H1 (cell line): ENCODE results near the gene INSYN2A. TPM values are rescaled to one million over a fixed set of nuclear protein-coding genes. Genes with fewer than 3 reads are reported as not detected.

Source experiments
- CTCF ChIA-PET: fragments of 300-600 bp; sonication (Branson Sonifier 250); formaldehyde crosslinking; loops from one replicate; lab custom pipeline; 2021; ENCODE audit not compliant: partially characterized antibody; lab: Charles Lee
- POLR2A ChIA-PET: fragments of 300-600 bp; sonication (Branson Sonifier 250); formaldehyde crosslinking; loops from one replicate; lab custom pipeline; 2021; ENCODE audit warnings: inconsistent platforms; ENCODE audit not compliant: partially characterized antibody; lab: Charles Lee
- DNase-seq, 2 experiments: peaks; one replicate each; pipeline versions ENCODE4 v3.0.0 to v3.0.0-alpha.2; 2010 to 2022; ENCODE audit warnings: low spot score in 2 of 2, low read depth in 1 of 2, mixed read lengths in 1 of 2
- FAIRE-seq: peaks from 2 replicates; lab custom pipeline; 2011; peaks lifted over from hg19 to GRCh38; lab: Jason Lieb, UNC
- H2AFZ ChIP-seq: 2 replicates; pipeline ENCODE4 v1.8.1; 2012; ENCODE audit warnings: low read length, inconsistent platforms
- H2AK5ac ChIP-seq: 2 replicates; pipeline ENCODE4 v1.6.1; 2013; ENCODE audit warnings: low read depth, low read length
- H2BK120ac ChIP-seq: replicated peaks from 2 replicates; pipeline ENCODE3; 2013; ENCODE audit warnings: low read depth, low read length, inconsistent platforms
- H2BK12ac ChIP-seq: 2 replicates; pipeline ENCODE4 v1.6.1; 2013; ENCODE audit warnings: low read depth, low read length
- H2BK15ac ChIP-seq: 2 replicates; pipeline ENCODE4 v1.6.1; 2013; ENCODE audit warnings: low read length
- H2BK20ac ChIP-seq: 2 replicates; pipeline ENCODE4 v1.6.1; 2013; ENCODE audit warnings: low read length
- H2BK5ac ChIP-seq: 2 replicates; pipeline ENCODE4 v1.6.1; 2013; ENCODE audit warnings: low read depth, low read length
- H3K14ac ChIP-seq: 2 replicates; pipeline ENCODE4 v1.6.1; 2013; ENCODE audit warnings: inconsistent platforms; ENCODE audit not compliant: insufficient read length
- H3K18ac ChIP-seq: 2 replicates; pipeline ENCODE4 v1.6.1; 2013; ENCODE audit warnings: low read length; ENCODE audit errors: extremely low read depth
- H3K23ac ChIP-seq: 2 replicates; pipeline ENCODE4 v1.6.1; 2013; ENCODE audit warnings: inconsistent platforms; ENCODE audit not compliant: insufficient read length
- H3K23me2 ChIP-seq: 2 replicates; pipeline ENCODE4 v1.6.1; 2013; ENCODE audit warnings: low read depth, low read length
- H3K27ac ChIP-seq: 2 replicates; pipeline ENCODE4 v1.6.1; 2011; ENCODE audit warnings: low read depth, low read length, inconsistent platforms
- H3K27me3 ChIP-seq, 4 experiments: replicated peaks in 1 of 4; 1 replicate in 1 of 4; 2 replicates in 3 of 4; pipeline versions ENCODE4 v1.6.1 to v1.8.1; 2011 to 2013; ENCODE audit warnings: low read length in 3 of 4, mild to moderate bottlenecking in 3 of 4, inconsistent platforms in 2 of 4, mixed read lengths in 2 of 4, moderate library complexity in 1 of 4; ENCODE audit not compliant: control insufficient read depth in 3 of 4, insufficient read depth in 3 of 4; ENCODE audit errors: extremely low read depth in 1 of 4
- H3K36me3 ChIP-seq, 4 experiments: 2 replicates each; pipeline versions ENCODE4 v1.6.1 to v1.8.1; 2011 to 2013; ENCODE audit warnings: mild to moderate bottlenecking in 4 of 4, low read length in 3 of 4, moderate library complexity in 2 of 4, control low read depth in 1 of 4, inconsistent platforms in 1 of 4; ENCODE audit not compliant: insufficient read depth in 4 of 4, control insufficient read depth in 2 of 4
- H3K4ac ChIP-seq: replicated peaks from 2 replicates; pipeline ENCODE3; 2013; ENCODE audit warnings: low read length, low read depth, mixed read lengths, inconsistent platforms; ENCODE audit not compliant: insufficient read length
- H3K4me1 ChIP-seq, 4 experiments: replicated peaks in 1 of 4; 1 replicate in 1 of 4; 2 replicates in 3 of 4; pipeline versions ENCODE4 v1.6.1 to v1.8.1; 2011 to 2013; ENCODE audit warnings: low read length in 3 of 4, inconsistent platforms in 2 of 4, mixed read lengths in 1 of 4; ENCODE audit not compliant: insufficient read depth in 4 of 4, control insufficient read depth in 3 of 4
- H3K4me2 ChIP-seq, 2 experiments: 2 replicates each; pipeline versions ENCODE4 v1.6.1 to v1.8.1; 2011 to 2013; ENCODE audit warnings: low read depth in 2 of 2, low read length in 2 of 2, control low read depth in 1 of 2, inconsistent platforms in 1 of 2, mild to moderate bottlenecking in 1 of 2; ENCODE audit not compliant: insufficient read depth in 1 of 2
- H3K4me3 ChIP-seq, 4 experiments: fragments of 200-600, 300-600 bp in 1 of 4; sonication (generic), shearing (Covaris generic), sonication (Bioruptor Twin) in 1 of 4; 2 replicates each; pipeline versions ENCODE4 v1.5.1 to v1.8.1; 2011 to 2016; ENCODE audit warnings: low read length in 4 of 4, low read depth in 3 of 4, control low read depth in 2 of 4, inconsistent platforms in 2 of 4, mild to moderate bottlenecking in 2 of 4, mixed read lengths in 1 of 4, moderate library complexity in 1 of 4; ENCODE audit not compliant: insufficient read depth in 2 of 4; ENCODE audit errors: extremely low read depth in 1 of 4
- H3K56ac ChIP-seq: replicated peaks from 2 replicates; pipeline ENCODE3; 2013; ENCODE audit warnings: low read depth, mild to moderate bottlenecking, mixed read lengths, low read length, inconsistent platforms; ENCODE audit not compliant: insufficient read length
- H3K79me1 ChIP-seq: 2 replicates; pipeline ENCODE4 v1.6.1; 2013; ENCODE audit warnings: low read depth, low read length, control low read depth
- H3K79me2 ChIP-seq, 2 experiments: 2 replicates each; pipeline versions ENCODE4 v1.6.1 to v1.8.1; 2012 to 2013; ENCODE audit warnings: low read length in 2 of 2, mild to moderate bottlenecking in 2 of 2, inconsistent platforms in 1 of 2; ENCODE audit not compliant: insufficient read depth in 2 of 2, control insufficient read depth in 1 of 2
- H3K9ac ChIP-seq, 4 experiments: replicated peaks in 1 of 4; 1 replicate in 1 of 4; 2 replicates in 3 of 4; pipeline versions ENCODE4 v1.6.1 to v1.8.1; 2011 to 2013; ENCODE audit warnings: low read depth in 3 of 4, low read length in 3 of 4, control low read depth in 2 of 4, mild to moderate bottlenecking in 2 of 4, moderate library complexity in 2 of 4, inconsistent platforms in 1 of 4; ENCODE audit errors: extremely low read depth in 1 of 4
- H3K9me3 ChIP-seq, 2 experiments: 2 replicates each; pipeline versions ENCODE4 v1.6.1 to v1.8.1; 2012 to 2013; ENCODE audit warnings: mild to moderate bottlenecking in 2 of 2, moderate library complexity in 2 of 2, control low read depth in 1 of 2, inconsistent platforms in 1 of 2, low read depth in 1 of 2, low read length in 1 of 2, mixed read lengths in 1 of 2; ENCODE audit not compliant: insufficient read depth in 2 of 2
- H4K20me1 ChIP-seq, 2 experiments: replicated peaks in 1 of 2; 2 replicates each; pipeline versions ENCODE3 to v1.8.1; 2011 to 2013; ENCODE audit warnings: inconsistent platforms in 2 of 2, low read length in 2 of 2, mild to moderate bottlenecking in 1 of 2; ENCODE audit not compliant: insufficient read depth in 2 of 2, control insufficient read depth in 1 of 2
- H4K5ac ChIP-seq: 2 replicates; pipeline ENCODE4 v1.6.1; 2013; ENCODE audit warnings: low read length, low read depth, mixed read lengths, inconsistent platforms; ENCODE audit not compliant: insufficient read length
- H4K8ac ChIP-seq: 2 replicates; pipeline ENCODE4 v1.8.0; 2013; ENCODE audit warnings: mild to moderate bottlenecking, moderate library complexity, low read length, inconsistent platforms; ENCODE audit not compliant: insufficient read depth; ENCODE audit errors: extremely low read depth
- H4K91ac ChIP-seq: replicated peaks from 2 replicates; pipeline ENCODE3; 2013; ENCODE audit warnings: low read length, mixed read lengths, inconsistent platforms; ENCODE audit not compliant: insufficient read length
- BCL11A ChIP-seq, 2 experiments: IDR thresholded peaks; one replicate each; pipeline ENCODE4 v1.6.1; 2011; ENCODE audit warnings: low read depth in 2 of 2, low read length in 2 of 2, mild to moderate bottlenecking in 2 of 2
- CEBPB ChIP-seq: IDR thresholded peaks from 2 replicates; pipeline ENCODE4 v1.6.1; 2012; ENCODE audit warnings: low read depth, low read length
- E2F6 ChIP-seq: IDR thresholded peaks from 2 replicates; pipeline ENCODE4 v1.6.1; 2012; ENCODE audit warnings: inconsistent platforms
- EGR1 ChIP-seq: IDR thresholded peaks from 2 replicates; pipeline ENCODE4 v1.6.1; 2011; ENCODE audit warnings: low read depth, low read length, borderline replicate concordance
- GTF2F1 ChIP-seq: IDR thresholded peaks from 2 replicates; pipeline ENCODE4 v1.6.1; 2012; ENCODE audit warnings: low read depth, low read length, improper control_type of control experiment, borderline replicate concordance
- KDM1A ChIP-seq: fragments of 200-600, 300-600 bp; sonication (generic); IDR thresholded peaks from 2 replicates; pipeline ENCODE4 v1.7.1; 2016; ENCODE audit warnings: mild to moderate bottlenecking, low read length, borderline replicate concordance
- KDM5A ChIP-seq: fragments of 200-600 bp; IDR thresholded peaks from 2 replicates; pipeline ENCODE4 v1.7.1; 2012; ENCODE audit warnings: mild to moderate bottlenecking, low read length, inconsistent platforms, mixed read lengths
- MAFK ChIP-seq: IDR thresholded peaks from 2 replicates; pipeline ENCODE4 v1.6.1; 2012; ENCODE audit warnings: low read depth, mild to moderate bottlenecking, improper control_type of control experiment, low read length
- RAD21 ChIP-seq, 2 experiments: IDR thresholded peaks in 1 of 2; conservative IDR thresholded peaks in 1 of 2; 2 replicates each; pipeline ENCODE4 v1.6.1; 2011; ENCODE audit warnings: low read depth in 2 of 2, low read length in 2 of 2, improper control_type of control experiment in 1 of 2, inconsistent platforms in 1 of 2, mild to moderate bottlenecking in 1 of 2, moderate library complexity in 1 of 2
- SIN3A ChIP-seq, 2 experiments: IDR thresholded peaks in 1 of 2; conservative IDR thresholded peaks in 1 of 2; 2 replicates each; pipeline ENCODE4 v1.6.1; 2011 to 2012; ENCODE audit warnings: low read length in 2 of 2, improper control_type of control experiment in 1 of 2, low read depth in 1 of 2, mild to moderate bottlenecking in 1 of 2
- SP1 ChIP-seq: IDR thresholded peaks from 2 replicates; pipeline ENCODE4 v1.6.1; 2011; ENCODE audit warnings: low read depth, low read length
- SRF ChIP-seq: IDR thresholded peaks from 2 replicates; pipeline ENCODE4 v1.6.1; 2011; ENCODE audit warnings: mild to moderate bottlenecking, low read depth, low read length, moderate library complexity
- TAF1 ChIP-seq: IDR thresholded peaks from 2 replicates; pipeline ENCODE4 v1.6.1; 2011; ENCODE audit warnings: mild to moderate bottlenecking, low read depth, low read length
- YY1 ChIP-seq: IDR thresholded peaks from 2 replicates; pipeline ENCODE4 v1.6.1; 2011; ENCODE audit warnings: low read depth, mild to moderate bottlenecking, low read length
- WGBS, 2 experiments: shearing (Covaris generic) in 1 of 2; methylation state at CpG; one replicate each; pipeline versions ENCODE4 v1.1.6 to v1.1.7; 2013 to 2015; ENCODE audit warnings: low lambda C conversion rate in 2 of 2, mixed read lengths in 2 of 2, inconsistent platforms in 1 of 2, low coverage in 1 of 2, missing lambda C conversion rate in 1 of 2; ENCODE audit not compliant: insufficient replicate concordance in 2 of 2, insufficient coverage in 1 of 2, insufficient read length in 1 of 2; ENCODE audit errors: extremely low coverage in 1 of 2, missing lambda C conversion rate in 1 of 2; 5-methylcytosine and 5-hydroxymethylcytosine counted together
- polyA plus RNA-seq, 7 experiments: library from polyadenylated mRNA; depleted of rRNA in 3 of 7; stranded (reverse) in 5 of 7; unstranded in 2 of 7; fragments of >200 nt in 5 of 7; fragments of 200-250 nt in 2 of 7; gene quantifications; 1 replicate in 5 of 7; 2 replicates in 1 of 7; 4 replicates in 1 of 7; pipeline versions ENCODE4 v1.2.1 to v1.2.3, GENCODE V29; 2011 to 2013; ENCODE audit warnings: missing spikeins in 2 of 7, mixed read lengths in 2 of 7
- total RNA-seq: library from RNA; stranded (reverse); fragmentation: NEBNext Ultra II Directional; extraction: Animal tissue kit (Norgen Biotek cat#: 25700); gene quantifications from 2 replicates; pipeline ENCODE4 v1.2.1, GENCODE V29; 2021

Gene INSYN2A
- total and polyA plus RNA-seq, 2 of the 8 experiments (the other 6 are each of a cell fraction or from before 2014, with no cell fraction given), result 0.11 to 0.19 TPM

GRCh38 chr10:127203067-127203466 lies 6.7 kb upstream of the INSYN2A start:
- H2BK120ac ChIP-seq, result no peak overlapping the region
- H2BK20ac ChIP-seq, result no peak overlapping the region
- H3K23ac ChIP-seq, result no peak overlapping the region
- H3K23me2 ChIP-seq, result no peaks in the 10 kb centered on the region
- H3K4me2 ChIP-seq, result no peak overlapping the region
- H4K91ac ChIP-seq, result no peak overlapping the region
- H3K56ac ChIP-seq, result no peak overlapping the region
- no peak overlapping the region for H2BK5ac ChIP-seq
- FAIRE-seq, result no peak
- peaks cover 0 to 2% of the 10 kb centered on the region in 2 experiments for H4K20me1 ChIP-seq
- 89% methylated on average over 7 of the region's 7 CpGs; no CpG with 5 or more reads in 1 of the 2 experiments for WGBS, 2 experiments
- H4K5ac ChIP-seq, result no peak overlapping the region
- H2AK5ac ChIP-seq, result no peak overlapping the region
- H3K4ac ChIP-seq, result no peak overlapping the region
- no peak overlapping the region for H3K9ac ChIP-seq
- no peak overlapping the region for H4K8ac ChIP-seq
- no peak overlapping the region for H2BK12ac ChIP-seq
- H3K27me3 ChIP-seq, result no peaks in the 10 kb centered on the region
- no peaks in the 10 kb centered on the region for H3K4me1 ChIP-seq
- H3K18ac ChIP-seq, result no peak overlapping the region
- H3K79me1 ChIP-seq, result 0 out of 2 replicates have a peak, but pooled peaks cover 2% of the 10 kb centered on the region
- no peaks in the 10 kb centered on the region for H3K36me3 ChIP-seq
- H3K14ac ChIP-seq, result no peak overlapping the region
- H3K27ac ChIP-seq, result no peak overlapping the region
- H3K4me3 ChIP-seq, result no peak overlapping the region
- no peak overlapping the region for H2AFZ ChIP-seq
- no peak overlapping the region for H2BK15ac ChIP-seq
- ChIA-PET CTCF (interaction anchor here (1.1 to 1.7 kb wide), 3 partner anchors 10 to 92 kb away, joined by 3 to 5 read pairs (median 4); no protein-coding TSS in a partner anchor), POLR2A (interaction anchor here (0.7 kb wide), 1 partner anchor 403 kb away, joined by 4 read pairs; no protein-coding TSS in a partner anchor)
- H3K9me3 ChIP-seq, result no peaks in the 10 kb centered on the region
- no peaks in the 10 kb centered on the region for H3K79me2 ChIP-seq
- DNase-seq, result no peak
- no peak for TF ChIP-seq E2F6
- TF ChIP-seq CEBPB, result no peak
- no peak for TF ChIP-seq SRF
- TF ChIP-seq MAFK, result no peak
- TF ChIP-seq SP1, result no peak
- TF ChIP-seq GTF2F1, result no peak
- TF ChIP-seq BCL11A (IDR thresholded peaks at IDR 0.05; ENCODE audit: low read depth in 2 of 2, low read length in 2 of 2), result no peak
- no peak for TF ChIP-seq SIN3A (conservative IDR thresholded peaks at IDR 0.05 in 1 of 2, IDR thresholded peaks at IDR 0.05 in 1 of 2; ENCODE audit: low read depth in 1 of 2, low read length in 2 of 2)
- TF ChIP-seq RAD21 (IDR thresholded peaks at IDR 0.05 in 1 of 2, conservative IDR thresholded peaks at IDR 0.05 in 1 of 2; ENCODE audit: low read depth in 2 of 2, low read length in 2 of 2), result no peak
- no peak for TF ChIP-seq YY1
- no peak for TF ChIP-seq KDM5A
- no peak for TF ChIP-seq EGR1
- no peak for TF ChIP-seq KDM1A
- TF ChIP-seq TAF1, result no peak
